Measurements from ENCODE around the gene WFDC6.
"Not testable (repeated sequence)": the region's sequence is repeated elsewhere in the genome, so short reads cannot be mapped to it uniquely, and the experiment has no call there.

WFDC6 gene

DNA sequence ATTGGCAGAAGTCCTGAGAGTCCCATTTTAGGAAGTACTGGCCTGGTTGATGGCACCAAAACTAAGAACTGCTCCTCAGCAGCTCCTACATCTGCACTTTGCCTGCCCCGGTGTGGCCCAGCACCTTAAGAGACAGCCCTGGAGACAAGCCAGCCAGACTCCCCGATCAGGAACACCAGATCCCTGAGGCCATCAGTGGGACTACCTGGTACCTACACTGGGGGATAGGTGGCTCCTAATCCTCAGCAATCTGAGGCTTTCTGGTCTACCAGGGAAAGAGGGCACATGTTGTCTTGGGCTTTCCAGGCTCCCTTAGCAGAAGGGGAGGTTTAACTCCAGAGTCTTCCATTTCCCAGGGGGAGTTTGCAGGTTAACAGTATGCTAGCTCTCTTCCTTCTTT, at the start of gene WFDC6:
TSS of gene WFDC6 (minus strand) at position 101 of the 400 bp plus-strand sequence. CDS start at position 26, 75 bp downstream.
- no peak for DNase-seq

DNA sequence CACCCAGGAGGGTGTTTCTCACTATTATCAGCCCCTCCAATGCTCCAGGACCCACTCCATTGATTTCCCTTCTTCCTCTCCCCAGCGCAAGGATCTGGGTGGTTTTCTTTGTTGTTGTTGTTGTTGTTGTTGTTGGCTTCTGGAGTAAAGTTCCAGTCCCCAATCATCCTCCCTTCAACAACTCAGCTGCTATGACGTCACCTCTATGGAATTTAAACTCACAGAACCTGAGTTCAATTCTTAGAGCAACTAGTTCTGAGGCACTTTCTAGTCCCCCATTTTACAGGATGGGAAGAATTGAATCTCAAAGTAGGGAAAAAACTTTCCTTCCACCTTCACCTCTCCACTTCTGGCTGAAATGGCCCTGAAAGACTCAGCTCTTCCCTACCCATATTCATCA, 49.5 kb upstream of the WFDC6 start:
- DNase-seq, result no peak

DNA sequence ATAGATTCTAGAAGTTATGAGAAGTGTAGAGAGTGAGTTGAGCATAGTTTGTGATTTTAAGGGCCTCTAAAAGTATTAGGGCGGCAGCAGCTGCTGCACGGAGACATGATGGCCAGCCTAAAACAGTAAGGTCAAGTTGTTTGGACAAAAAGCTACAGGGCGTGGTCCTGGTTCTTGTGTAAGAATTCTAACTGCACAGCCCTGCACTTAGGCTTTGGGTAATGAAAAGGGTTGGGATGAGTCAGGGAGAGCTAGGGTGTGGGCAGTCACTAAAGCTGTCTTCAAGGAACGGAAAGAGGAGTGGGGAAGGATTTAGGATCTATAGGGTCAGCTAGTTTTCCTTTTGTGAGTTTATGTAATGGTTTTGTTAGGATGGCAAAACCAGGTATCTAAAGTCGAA, 46.7 kb upstream of the WFDC6 start:
- not testable (repeated sequence) for DNase-seq

DNA sequence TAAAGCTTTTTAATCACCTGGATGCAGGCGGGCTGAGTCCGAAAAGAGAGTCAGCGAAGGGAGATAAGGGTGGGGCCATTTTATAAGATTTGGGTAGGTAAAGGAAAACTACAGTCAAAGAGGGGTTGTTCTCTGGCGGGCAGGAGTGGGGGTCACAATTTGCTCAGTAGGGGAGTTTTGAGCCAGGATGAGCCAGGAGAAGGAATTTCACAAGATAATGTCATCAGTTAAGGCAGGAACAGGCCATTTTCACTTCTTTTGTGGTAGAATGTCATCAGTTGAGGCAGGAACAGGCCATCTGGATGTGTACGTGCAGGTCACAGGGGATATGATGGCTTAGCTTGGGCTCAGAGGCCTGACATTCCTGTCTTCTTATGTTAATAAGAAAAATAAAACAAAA, 45.0 kb upstream of the WFDC6 start:
- DNase-seq, result not testable (repeated sequence)

DNA sequence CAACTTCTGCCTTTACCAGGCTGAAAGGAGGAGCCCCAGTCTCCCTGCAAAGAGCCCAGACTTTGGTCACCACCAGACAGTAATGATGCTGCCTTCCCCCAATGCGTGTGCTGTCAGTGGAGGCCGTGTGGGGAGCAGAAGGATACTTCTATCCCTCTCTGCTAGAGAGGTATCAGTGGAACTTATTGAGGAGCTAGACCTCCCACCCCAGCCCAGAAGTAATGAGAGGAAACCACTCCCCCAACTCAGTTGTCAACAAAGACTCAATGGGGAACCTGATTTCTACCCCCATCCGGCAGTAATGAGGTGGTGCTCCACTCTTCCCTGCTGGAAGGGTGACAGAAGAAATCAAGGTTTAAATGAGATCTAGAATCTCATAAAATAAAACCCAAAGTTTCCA, 44.2 kb upstream of the WFDC6 start:
- DNase-seq, result no peak

DNA sequence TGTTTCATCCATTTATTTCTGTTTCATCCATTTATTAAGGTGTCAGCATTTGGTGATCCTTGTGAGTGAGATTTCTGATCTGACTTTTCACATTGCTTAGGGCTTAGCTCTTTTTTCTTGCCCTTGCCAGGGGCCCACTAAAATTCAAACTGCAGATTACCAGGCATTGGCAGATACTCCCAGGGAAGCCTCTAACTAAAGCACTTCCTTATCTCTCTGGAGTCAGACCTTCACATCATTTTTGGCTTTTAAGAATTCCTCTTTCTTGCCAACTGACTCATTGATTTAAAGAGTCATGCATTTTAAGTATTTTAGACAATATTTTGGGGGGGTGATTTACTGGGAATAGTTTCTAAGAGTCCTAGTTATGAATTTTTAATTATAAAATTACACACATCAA, 42.4 kb upstream of the WFDC6 start:
- DNase-seq, result no peak

DNA sequence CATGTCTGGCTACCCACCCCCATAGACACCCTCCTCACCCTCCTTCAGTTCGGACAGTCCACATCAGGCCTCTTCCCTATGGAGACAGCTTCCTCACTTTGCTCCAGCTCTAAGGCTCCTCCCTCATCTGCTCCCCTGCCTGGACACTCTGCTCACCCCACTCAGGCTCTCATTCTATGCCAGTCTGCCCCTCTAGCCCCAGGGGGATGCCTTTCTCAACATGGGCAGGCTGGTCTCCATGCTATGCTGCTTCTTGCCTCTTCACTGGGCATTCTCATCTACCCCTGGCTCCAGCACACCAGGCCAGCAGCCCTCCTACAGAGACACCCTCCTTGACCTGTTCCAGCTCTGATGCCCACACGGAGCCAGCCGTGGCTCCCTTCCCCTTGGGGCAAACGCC, 39.9 kb upstream of the WFDC6 start, which contains the start of gene WFDC8:
TSS of gene WFDC8 (minus strand) at position 101 of the 400 bp plus-strand sequence. CDS start at position 64, 37 bp downstream.
- DNase-seq, result no peak

DNA sequence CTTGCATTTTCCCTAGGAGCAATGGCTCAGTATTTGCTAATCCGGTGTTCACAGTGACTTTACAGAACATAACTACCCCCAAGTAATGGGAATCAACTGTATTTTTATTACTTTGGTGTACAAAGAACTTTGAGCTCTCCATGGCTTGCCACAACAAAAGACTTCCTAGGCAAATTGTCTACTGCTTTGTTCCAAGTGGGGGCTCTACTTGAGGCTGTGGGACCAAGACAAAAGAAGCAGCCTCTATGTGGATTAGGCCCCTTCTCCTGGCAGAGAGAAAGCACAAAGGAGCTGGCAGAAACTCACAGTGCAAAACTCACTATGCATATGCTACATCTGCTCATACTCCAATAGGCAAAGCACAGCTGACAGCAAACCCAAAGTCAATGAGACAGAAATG, 38.9 kb upstream of the WFDC6 start:
- no peak for DNase-seq

DNA sequence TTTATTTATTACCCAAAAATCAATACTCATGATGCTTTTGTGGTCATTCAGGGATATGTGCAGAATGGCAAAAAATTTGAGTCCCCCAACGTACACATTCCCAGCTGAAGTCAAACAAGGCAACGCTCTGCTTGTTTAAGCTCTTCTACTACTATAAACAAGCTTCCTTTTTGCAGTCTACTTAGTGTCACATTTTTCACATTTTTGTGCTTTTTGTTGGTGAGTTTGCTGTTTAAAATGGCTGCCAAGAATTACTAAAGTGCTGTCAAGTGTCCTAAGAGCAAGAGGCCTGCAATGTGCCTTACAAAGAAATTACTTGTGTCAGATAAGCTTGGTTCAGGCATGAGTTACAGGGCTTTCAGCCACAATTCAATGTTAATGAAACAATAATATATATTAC, 37.7 kb upstream of the WFDC6 start:
- no peak for DNase-seq

DNA sequence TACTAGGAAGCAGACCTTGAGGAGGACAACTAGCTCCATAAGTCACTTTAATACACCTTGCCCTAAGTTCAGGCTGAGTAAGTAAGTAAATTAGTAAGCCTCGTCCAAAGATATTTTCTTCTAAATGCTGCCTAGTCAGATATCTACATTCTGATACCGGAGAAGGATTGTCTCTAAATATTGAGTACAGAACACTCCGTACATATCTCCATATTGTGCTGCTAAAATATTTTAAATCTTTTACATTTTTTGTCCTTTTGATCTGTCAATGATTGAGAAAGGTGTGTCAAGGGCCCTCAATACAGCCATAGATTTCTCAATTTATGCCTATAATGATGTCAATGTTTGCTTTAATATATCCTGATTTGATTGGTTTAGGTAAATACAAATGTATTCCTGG, 36.6 kb upstream of the WFDC6 start:
- DNase-seq, result no peak

DNA sequence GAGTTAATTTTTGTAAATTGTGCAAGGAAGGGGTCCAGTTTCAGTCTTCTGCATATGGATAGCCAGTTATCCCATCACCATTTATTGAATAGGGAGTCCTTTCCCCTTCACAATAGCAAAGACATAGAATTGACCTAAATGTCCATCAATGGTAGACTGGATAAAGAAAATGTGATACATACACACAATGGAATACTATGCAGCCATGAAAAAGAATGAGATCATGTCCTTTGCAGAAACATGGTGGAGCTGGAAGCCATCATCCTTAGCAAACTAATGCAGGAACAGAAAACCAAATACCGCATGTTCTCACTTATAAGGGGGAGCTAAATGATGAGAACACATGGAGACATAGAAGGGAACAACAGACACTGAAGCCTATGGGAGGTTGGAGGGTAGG, 30.4 kb upstream of the WFDC6 start:
- DNase-seq, result not testable (repeated sequence)

DNA sequence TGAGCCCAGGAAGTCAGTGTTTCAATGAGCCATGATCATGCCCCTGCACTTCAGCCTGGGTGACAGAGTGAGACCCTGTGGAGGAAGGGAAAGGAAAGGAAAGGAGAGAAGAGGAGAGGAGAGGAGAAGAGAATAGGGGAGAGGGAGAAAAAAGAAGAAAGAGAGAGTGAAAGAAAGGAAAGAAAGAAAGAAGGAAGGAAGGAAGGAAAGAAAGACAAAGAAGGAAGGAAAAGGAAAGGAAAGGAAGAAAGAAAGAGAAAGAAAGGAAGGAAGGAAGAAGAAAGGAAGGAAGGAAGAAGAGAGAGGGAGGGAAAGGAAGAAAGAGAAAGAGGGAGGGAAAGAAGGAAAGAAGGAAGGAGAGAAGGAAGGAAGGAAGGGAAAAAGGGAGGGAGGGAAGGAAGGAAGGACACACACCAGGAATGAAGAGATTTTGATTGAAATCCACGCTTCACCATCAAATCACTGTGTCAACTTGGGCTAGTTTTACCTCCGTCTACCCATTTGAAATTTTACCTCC, 25.5 kb upstream of the WFDC6 start:
- DNase-seq, result no peak

DNA sequence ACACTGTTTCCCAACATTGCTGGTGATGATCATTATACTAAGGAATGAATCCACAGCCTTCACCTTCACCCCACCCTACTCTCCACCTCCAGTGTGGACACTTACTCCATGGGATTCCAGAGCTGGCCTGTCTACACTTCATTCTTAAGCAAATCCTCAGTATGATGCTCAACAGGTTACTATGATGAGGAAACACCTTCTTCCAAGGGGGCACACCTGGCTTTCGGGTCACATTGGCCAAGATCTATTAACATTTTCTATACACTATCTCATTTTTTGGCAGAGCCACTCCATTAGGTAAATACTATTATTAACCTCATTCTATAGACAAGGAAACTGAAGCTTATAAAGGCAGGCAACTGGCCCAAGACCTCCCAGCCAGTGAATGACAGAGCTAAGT, 15.9 kb upstream of the WFDC6 start:
- DNase-seq, result no peak

DNA sequence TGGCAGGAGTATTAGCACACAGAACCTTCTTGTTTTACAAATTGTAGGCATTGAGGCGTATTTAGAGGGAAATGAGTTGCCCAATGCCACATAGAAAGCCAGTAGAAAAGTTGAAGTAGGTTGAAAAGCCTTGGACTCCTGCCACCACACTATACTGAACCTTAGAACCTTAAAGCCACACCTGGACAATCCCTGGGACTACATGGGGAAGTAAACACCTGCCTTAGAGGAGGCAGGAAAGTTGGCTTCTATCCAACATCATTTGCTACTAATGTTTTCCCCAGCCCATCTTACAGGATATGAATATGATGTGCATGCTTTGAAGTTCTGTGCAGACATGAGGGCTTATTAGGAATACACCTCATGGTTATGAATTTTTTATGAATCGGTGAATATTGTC, 13.2 kb upstream of the WFDC6 start:
- DNase-seq, result no peak

DNA sequence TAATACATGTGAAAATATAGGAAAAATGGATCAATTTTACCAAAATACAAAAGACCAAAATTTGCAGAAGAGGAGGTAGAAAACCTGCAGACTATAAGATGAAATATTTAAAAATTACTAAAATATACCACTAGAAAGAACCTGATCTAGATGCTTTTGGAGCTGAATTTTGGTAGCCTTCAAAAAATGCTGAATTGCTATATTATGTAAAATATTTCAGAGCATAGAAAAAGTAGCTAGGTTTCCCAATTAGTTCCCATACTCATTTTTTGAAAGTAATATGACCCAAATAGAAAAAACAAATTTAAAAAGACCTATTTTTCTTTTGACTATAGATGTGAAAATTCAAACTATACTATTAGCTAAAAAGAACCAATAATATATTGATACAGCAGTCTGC, 11.5 kb upstream of the WFDC6 start:
- DNase-seq, result no peak

DNA sequence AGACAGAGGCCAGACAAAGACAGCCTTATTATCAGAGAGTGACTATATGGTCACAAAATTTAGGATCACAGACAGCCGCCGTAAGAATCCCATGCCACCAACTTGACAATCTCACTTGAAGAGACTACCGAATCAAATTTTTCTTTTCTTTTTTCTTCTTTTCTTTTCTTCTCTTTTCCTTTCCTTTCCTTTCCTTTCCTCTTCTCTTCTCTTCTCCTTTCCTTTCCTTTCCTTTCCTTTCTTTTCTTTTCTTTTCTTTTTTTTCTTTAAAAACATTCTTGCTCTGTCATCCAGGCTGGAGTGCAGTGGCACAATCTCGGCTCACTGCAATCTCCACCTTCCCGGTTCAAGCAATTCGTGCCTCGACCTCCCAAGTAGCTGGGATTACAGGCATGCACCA, 9.1 kb upstream of the WFDC6 start:
- DNase-seq, result no peak

DNA sequence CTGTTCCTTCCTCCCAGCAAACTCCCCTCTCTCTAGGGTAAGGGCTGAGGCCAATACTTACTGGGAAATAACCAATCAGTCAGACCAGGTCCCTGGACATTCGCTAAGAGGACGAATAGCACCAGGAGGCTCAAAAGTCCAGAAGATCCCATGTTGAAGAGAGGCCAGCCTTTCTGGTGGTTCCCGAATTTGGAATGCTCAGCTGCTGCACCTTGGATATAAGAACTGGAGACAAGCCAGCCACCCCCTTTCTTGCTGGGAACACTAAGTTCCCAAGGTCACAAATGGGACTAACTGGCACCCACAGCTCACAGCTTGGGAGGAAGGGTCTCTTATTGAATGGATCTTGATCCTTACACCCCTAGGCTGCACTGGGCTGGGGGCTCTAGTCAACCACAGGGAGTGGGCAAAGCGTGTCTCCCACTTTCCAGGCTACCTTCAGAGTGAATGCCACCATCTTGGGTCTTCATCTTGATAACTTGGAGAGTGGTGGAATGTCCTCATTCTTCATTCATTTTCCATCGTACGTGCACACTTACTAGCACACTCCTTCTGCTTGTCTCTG, 8.0 kb upstream of the WFDC6 start, which contains the start of gene EPPIN:
TSS of gene EPPIN (minus strand) at position 196 of the 565 bp plus-strand sequence. CDS start at position 152, 44 bp downstream.
- no peak for DNase-seq

DNA sequence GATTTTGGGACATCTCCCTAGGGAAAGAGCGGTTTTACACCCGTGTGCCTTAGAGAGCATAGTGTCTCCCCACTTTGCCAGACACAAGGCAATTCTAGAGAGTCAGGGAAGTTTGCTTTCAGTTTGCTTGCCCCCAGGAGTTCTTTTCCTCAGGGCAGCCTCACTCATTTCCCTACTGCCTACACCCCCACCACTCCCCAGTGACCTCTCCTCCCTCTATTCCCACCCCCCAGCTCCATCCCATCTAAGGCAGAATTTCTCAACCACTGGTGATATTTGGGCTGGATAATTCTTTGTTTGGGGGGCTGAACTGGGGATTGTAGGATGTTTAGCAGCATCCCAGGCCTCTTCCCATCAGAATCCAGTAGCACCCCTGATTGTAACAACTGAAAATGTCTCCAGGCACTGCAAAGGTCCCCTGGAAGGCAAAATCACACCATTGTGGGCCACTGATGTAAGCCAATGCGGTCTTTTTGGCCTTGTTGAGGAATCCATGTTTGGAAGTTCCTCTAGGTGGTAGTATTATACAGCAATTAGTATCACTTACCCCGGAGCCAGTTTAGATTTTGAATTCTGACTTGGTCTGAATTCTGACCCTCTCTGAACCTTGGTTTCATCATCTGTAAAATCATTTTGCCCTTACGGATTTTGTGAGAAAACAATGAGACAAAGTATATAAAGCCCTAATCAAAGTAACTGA, 6.6 kb upstream of the WFDC6 start:
- peak in 1 of 2 donors; percentile 3 for DNase-seq

DNA sequence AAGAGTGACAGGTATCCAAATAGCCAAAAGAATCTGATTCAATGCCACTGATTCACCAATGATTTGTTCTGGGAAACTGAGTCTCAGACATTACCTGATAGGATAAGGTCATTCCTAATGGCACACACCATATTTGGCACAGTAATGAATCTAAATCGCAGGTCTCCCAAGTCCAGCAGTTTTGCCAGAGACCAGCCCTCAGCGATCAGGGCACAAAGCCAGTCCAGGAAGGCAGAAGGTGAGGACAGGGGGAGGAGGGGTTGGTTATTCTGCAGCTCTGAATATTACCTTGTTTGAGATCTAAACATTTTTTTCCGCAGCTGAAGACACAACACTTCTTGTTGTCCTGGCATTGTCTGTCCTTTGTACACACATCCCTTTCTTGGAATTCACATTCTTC, 6.1 kb upstream of the WFDC6 start:
- no peak for DNase-seq

DNA sequence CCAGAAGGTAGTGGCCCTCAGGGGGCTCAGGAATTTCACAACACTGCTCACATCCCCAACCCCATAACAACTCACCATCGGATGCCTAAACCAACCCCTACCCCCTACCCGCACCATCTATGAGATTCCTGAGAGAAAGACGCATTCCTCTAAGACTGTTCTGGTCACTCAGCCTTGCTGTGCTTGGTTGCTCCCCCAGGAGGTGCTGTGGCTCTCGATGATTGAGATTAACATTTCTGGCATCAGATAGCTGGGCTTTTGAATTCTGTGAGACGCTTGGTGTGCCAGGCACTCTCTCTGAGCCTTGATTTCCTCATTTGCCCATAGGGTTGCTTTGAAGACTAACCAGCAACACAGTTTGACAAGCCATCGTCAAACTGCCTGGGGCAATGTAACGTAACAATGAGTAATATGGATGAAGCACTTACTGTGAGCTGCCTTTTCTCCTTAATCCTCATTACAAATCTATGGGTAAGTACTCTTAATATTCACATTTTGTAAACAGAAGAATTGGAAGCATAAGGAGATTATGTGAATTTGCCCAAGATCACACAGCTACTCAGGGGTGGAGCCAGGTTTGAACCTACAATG, 978 bp downstream of the WFDC6 start:
- DNase-seq, result no peak

DNA sequence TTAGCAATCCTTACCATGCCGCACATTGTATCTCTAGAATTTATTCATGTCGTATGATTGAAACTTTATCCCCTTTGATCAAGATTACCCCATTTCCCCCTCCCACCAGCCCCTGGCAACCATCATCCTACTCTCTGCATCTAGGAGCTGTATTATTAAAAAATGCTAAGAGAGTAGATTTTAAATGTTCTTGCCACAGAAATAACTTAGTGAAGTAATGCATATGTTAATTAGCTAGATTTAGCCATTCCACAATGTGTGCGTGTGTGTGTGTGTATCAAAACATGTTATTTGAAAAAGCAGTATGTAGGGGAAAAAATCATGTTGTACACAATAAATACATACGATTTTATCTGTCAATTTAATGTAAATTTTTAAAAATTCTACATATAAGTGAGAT, 12.0 kb downstream of the WFDC6 start:
- no peak for DNase-seq

DNA sequence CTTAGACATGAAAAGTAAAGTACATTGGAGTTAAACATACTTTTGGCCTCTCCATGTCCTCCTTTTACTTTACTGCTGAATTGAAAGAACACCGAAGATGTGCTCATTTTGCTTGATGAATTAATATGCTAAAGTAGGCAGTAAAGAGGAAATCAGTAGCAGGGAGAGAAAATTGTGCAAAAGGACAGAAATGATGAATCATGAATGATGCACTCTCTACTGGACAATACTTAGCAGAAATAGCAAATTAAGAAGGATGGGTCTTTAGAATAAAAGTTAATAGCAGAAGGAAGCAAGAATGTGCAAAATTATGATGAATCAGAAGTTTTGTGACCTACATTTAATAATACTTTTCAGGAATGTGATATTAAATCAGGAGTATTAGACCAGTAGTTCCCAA, 15.5 kb downstream of the WFDC6 start:
- DNase-seq, result no peak

DNA sequence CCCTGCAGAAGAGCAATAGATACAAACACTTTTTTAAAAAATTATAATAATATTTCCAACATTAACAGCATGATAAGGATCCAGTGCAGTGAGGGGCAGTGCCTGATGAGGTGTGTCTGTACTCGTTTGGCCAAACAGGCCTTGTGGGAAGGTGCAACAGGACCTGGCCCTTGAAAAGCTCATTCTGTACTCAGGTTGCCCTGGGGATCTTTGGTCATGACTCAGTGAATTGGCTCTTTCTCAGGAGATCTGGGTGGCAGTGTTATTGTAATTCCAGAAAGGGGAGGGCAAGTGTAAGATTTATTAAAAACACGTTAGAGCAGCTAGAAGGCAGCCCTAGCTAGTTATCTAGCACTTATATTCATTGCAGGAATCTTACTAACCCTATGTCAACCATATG, 21.0 kb downstream of the WFDC6 start:
- no peak for DNase-seq
